ENCODE data around the gene CD300LB. TPM values are rescaled to one million over a fixed set of nuclear protein-coding genes. Genes with fewer than 3 reads are reported as not detected.

Gene CD300LB
- total and polyA plus RNA-seq, 10 of the 15 experiments (the other 5 are each of a cell fraction or from before 2014, with no cell fraction given) = 0.08 to 0.57 (median 0.25) TPM; not detected in 4

DNA sequence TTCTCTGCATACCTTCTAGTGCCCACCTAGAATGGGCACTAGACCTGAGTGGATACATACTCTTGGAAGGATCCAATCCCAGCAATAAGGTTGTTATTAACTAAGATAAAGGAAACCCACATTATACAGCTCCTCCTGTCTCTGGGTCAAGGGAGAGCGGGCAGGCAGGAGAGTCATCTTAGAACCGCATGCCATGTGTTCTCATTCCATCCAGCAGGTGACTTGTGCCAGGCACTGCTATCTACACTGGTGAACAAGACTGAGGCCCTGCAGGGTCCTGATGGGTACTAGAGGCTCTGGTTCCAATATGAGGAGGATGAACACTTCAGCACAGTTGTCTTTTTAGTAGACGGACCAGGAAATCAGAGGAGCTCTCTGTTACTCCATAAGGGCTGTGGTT lies 41.9 kb upstream of the CD300LB start (continued):
- TF ChIP-seq POLR2AphosphoS5 (IDR thresholded peaks at IDR 0.05; ENCODE audit: low read length) = no peak
- TF ChIP-seq BMI1 (IDR thresholded peaks at IDR 0.05; ENCODE audit: borderline replicate concordance) = no peak
- no peak for TF ChIP-seq BHLHE40 (IDR thresholded peaks at IDR 0.05; ENCODE audit: borderline replicate concordance in 1 of 2, low read depth in 2 of 2, low read length in 1 of 2)
- TF ChIP-seq, protein P1, sequence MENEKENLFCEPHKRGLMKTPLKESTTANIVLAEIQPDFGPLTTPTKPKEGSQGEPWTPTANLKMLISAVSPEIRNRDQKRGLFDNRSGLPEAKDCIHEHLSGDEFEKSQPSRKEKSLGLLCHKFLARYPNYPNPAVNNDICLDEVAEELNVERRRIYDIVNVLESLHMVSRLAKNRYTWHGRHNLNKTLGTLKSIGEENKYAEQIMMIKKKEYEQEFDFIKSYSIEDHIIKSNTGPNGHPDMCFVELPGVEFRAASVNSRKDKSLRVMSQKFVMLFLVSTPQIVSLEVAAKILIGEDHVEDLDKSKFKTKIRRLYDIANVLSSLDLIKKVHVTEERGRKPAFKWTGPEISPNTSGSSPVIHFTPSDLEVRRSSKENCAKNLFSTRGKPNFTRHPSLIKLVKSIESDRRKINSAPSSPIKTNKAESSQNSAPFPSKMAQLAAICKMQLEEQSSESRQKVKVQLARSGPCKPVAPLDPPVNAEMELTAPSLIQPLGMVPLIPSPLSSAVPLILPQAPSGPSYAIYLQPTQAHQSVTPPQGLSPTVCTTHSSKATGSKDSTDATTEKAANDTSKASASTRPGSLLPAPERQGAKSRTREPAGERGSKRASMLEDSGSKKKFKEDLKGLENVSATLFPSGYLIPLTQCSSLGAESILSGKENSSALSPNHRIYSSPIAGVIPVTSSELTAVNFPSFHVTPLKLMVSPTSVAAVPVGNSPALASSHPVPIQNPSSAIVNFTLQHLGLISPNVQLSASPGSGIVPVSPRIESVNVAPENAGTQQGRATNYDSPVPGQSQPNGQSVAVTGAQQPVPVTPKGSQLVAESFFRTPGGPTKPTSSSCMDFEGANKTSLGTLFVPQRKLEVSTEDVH (IDR thresholded peaks at IDR 0.05; ENCODE audit: low read depth, partially characterized antibody) = no peak
- TF ChIP-seq TCF7 (IDR thresholded peaks at IDR 0.05; ENCODE audit: borderline replicate concordance) = no peak
- no peak for TF ChIP-seq NFYB (IDR thresholded peaks at IDR 0.05; ENCODE audit: insufficient read depth, low read depth, low read length)
- TF ChIP-seq, protein P2, sequence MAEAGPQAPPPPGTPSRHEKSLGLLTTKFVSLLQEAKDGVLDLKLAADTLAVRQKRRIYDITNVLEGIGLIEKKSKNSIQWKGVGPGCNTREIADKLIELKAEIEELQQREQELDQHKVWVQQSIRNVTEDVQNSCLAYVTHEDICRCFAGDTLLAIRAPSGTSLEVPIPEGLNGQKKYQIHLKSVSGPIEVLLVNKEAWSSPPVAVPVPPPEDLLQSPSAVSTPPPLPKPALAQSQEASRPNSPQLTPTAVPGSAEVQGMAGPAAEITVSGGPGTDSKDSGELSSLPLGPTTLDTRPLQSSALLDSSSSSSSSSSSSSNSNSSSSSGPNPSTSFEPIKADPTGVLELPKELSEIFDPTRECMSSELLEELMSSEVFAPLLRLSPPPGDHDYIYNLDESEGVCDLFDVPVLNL (IDR thresholded peaks at IDR 0.05; ENCODE audit: low read depth, low read length) = no peak
- TF ChIP-seq ZSCAN29 (IDR thresholded peaks at IDR 0.05) = no peak
- TF ChIP-seq LARP7 (IDR thresholded peaks at IDR 0.05) = no peak

All from GM12878 (cell line).